Left lobe of liver (tissue), 2 donors: ENCODE results near the gene CREB3L2. TPM values are rescaled to one million over a fixed set of nuclear protein-coding genes. Genes with fewer than 3 reads are reported as not detected.
"Not testable (repeated sequence)": the region's sequence is repeated elsewhere in the genome, so short reads cannot be mapped to it uniquely, and the experiment has no call there.

Experiments
- ATAC-seq: fragments of 200-7000 bp; cut with Tn5 transposase; one replicate; pipeline ENCODE4 v1.9.1; 2020; ENCODE audit warnings: mild to moderate bottlenecking, moderate library complexity
- DNase-seq: peaks from one replicate; pipeline ENCODE4 v3.0.0-alpha.2; 2020; ENCODE audit warnings: low spot score
- total RNA-seq: library from RNA; stranded (reverse); gene quantifications from one replicate; pipeline ENCODE4 v1.2.1, GENCODE V29; 2021
- donor health status: DM: no; HTN: no; CAD: no; lungs with moderate emphysema.
- donor health status: DM: no; HTN: yes; CAD: no.

The CREB3L2 gene
- total RNA-seq, 1 donor from 2014 or later = 27.1 TPM

GRCh38 chr7:137975221-137975620 lies 26.7 kb downstream of the CREB3L2 start:
- DNase-seq (no peak), ATAC-seq (no peak)

- DNase-seq (no peak), ATAC-seq (no peak)
Observed at GRCh38 chr7:137974766-137975165, 27.1 kb downstream of the CREB3L2 start.

GRCh38 chr7:137970253-137970975 lies 31.5 kb downstream of the CREB3L2 start:
- ATAC-seq (peak; percentile 51), DNase-seq (no peak)

GRCh38 chr7:137969828-137970227 lies 32.1 kb downstream of the CREB3L2 start:
- no peak for DNase-seq
- ATAC-seq = no peak

- DNase-seq (no peak), ATAC-seq (no peak)
Observed at GRCh38 chr7:137968890-137969289, 33.0 kb downstream of the CREB3L2 start.

GRCh38 chr7:137968339-137968738 lies 33.5 kb downstream of the CREB3L2 start:
- not testable (repeated sequence) for ATAC-seq, DNase-seq

GRCh38 chr7:137967143-137968018 lies 34.5 kb downstream of the CREB3L2 start:
- ATAC-seq (peak; percentile 7), DNase-seq (no peak)

GRCh38 chr7:137966641-137967142 lies 35.2 kb downstream of the CREB3L2 start:
- ATAC-seq (no peak), DNase-seq (no peak)

GRCh38 chr7:137965942-137966640 lies 35.8 kb downstream of the CREB3L2 start:
- ATAC-seq (no peak), DNase-seq (no peak)

- ATAC-seq (no peak), DNase-seq (no peak)
Observed at GRCh38 chr7:137964824-137965545, 36.9 kb downstream of the CREB3L2 start.

- ATAC-seq (no peak), DNase-seq (no peak)
Observed at GRCh38 chr7:137962875-137963507, 38.9 kb downstream of the CREB3L2 start.

GRCh38 chr7:137962491-137962874 lies 39.4 kb downstream of the CREB3L2 start:
- DNase-seq (no peak), ATAC-seq (no peak)

- ATAC-seq (peak; percentile 41), DNase-seq (no peak)
Observed at GRCh38 chr7:137961200-137962177, 40.4 kb downstream of the CREB3L2 start.

- DNase-seq = no peak
- ATAC-seq = no peak
Observed at GRCh38 chr7:137960020-137960419, 41.9 kb downstream of the CREB3L2 start.

- ATAC-seq (no peak), DNase-seq (no peak)
Observed at GRCh38 chr7:137958470-137959431, 43.1 kb downstream of the CREB3L2 start.

- no peak for DNase-seq
- ATAC-seq = no peak
Observed at GRCh38 chr7:137957887-137958286, 44.0 kb downstream of the CREB3L2 start.

- DNase-seq (no peak), ATAC-seq (no peak)
Observed at GRCh38 chr7:137956591-137956990, 45.3 kb downstream of the CREB3L2 start.

GRCh38 chr7:137956183-137956582 lies 45.7 kb downstream of the CREB3L2 start:
- no peak for DNase-seq
- peak; percentile 68 for ATAC-seq
